HepG2 (cell line): ENCODE measurements around the gene ACD. TPM values are rescaled to one million over a fixed set of nuclear protein-coding genes. Genes with fewer than 3 reads are reported as not detected.

Experiments
- ATAC-seq: fragments of 200-7000 bp; cut with Tn5 transposase; 3 replicates; pipeline ENCODE4 v1.9.1; 2020; ENCODE audit warnings: mild to moderate bottlenecking, moderate library complexity
- BruUV-seq: library from RNA; stranded (reverse); fragments of 400-500 nt; replicated peaks from 2 replicates; lab custom pipeline; 2021; lab: Mats Ljungman, UMichigan
- CTCF ChIA-PET: fragments of 300-600 bp; formaldehyde crosslinking; extraction: SDS; loops from one replicate; lab custom pipeline; 2021; ENCODE audit warnings: low total read pairs, inconsistent platforms, low intra/inter-chr PET ratio; lab: Yijun Ruan, JAX
- POLR2A ChIA-PET: fragments of 350-600 bp; sonication (Branson Sonifier 250); formaldehyde crosslinking; loops from one replicate; lab custom pipeline; 2020; ENCODE audit warnings: antibody characterized with exemption, inconsistent platforms; lab: Yijun Ruan, JAX
- DNase-seq: peaks from one replicate; pipeline ENCODE4 v3.0.0-alpha.2; 2015; ENCODE audit warnings: low spot score
- FAIRE-seq: peaks from 3 replicates; lab custom pipeline; 2011; peaks lifted over from hg19 to GRCh38; lab: Jason Lieb, UNC
- H2AFZ ChIP-seq: one replicate; pipeline ENCODE4 v1.6.1; 2011; ENCODE audit warnings: low read length, inconsistent platforms
- H3K27ac ChIP-seq: fragments of 300-600 bp; 3 replicates; pipeline ENCODE4 v1.8.0; 2011; ENCODE audit warnings: mixed run types, mild to moderate bottlenecking, mixed read lengths, low read length, inconsistent platforms; ENCODE audit not compliant: insufficient read depth; ENCODE audit errors: extremely low read length
- H3K27me3 ChIP-seq, 2 experiments: fragments of 200-600 bp in 1 of 2; 2 replicates in 1 of 2; 3 replicates in 1 of 2; pipeline versions ENCODE4 v1.6.0 to v1.8.0; 2011; ENCODE audit warnings: low read length in 2 of 2, mild to moderate bottlenecking in 2 of 2, moderate library complexity in 2 of 2, inconsistent platforms in 1 of 2; ENCODE audit not compliant: insufficient read depth in 2 of 2, control insufficient read depth in 1 of 2
- H3K36me3 ChIP-seq, 2 experiments: fragments of 200-600 bp in 1 of 2; replicated peaks in 1 of 2; 2 replicates in 1 of 2; 3 replicates in 1 of 2; pipeline versions ENCODE4 v1.5.1 to v1.8.0; 2011; ENCODE audit warnings: low read length in 2 of 2, inconsistent platforms in 1 of 2; ENCODE audit not compliant: insufficient read depth in 2 of 2, control insufficient read depth in 1 of 2
- H3K4me1 ChIP-seq: 2 replicates; pipeline ENCODE4 v1.5.1; 2012; ENCODE audit warnings: low read length, inconsistent platforms; ENCODE audit not compliant: insufficient read depth
- H3K4me2 ChIP-seq: 2 replicates; pipeline ENCODE4 v1.6.0; 2011; ENCODE audit warnings: low read depth, low read length, inconsistent platforms
- H3K4me3 ChIP-seq, 3 experiments: fragments of 200-600 bp in 1 of 3; sonication (generic), shearing (Covaris generic) in 1 of 3; replicated peaks in 1 of 3; 2 replicates each; pipeline ENCODE4 v1.5.1; 2011 to 2016; ENCODE audit warnings: low read length in 3 of 3, inconsistent platforms in 2 of 3, low read depth in 2 of 3, mild to moderate bottlenecking in 2 of 3, control low read depth in 1 of 3, mixed read lengths in 1 of 3; ENCODE audit not compliant: insufficient read depth in 1 of 3
- H3K79me2 ChIP-seq: one replicate; pipeline ENCODE4 v1.6.1; 2011; ENCODE audit warnings: low read length, inconsistent platforms; ENCODE audit not compliant: insufficient read depth
- H3K9ac ChIP-seq: 2 replicates; pipeline ENCODE4 v1.6.0; 2011; ENCODE audit warnings: mild to moderate bottlenecking, low read depth, low read length, inconsistent platforms; ENCODE audit not compliant: insufficient read depth
- H3K9me3 ChIP-seq: 2 replicates; pipeline ENCODE4 v1.5.1; 2012; ENCODE audit warnings: mild to moderate bottlenecking, low read length
- H4K20me1 ChIP-seq: 2 replicates; pipeline ENCODE4 v1.6.0; 2011; ENCODE audit warnings: inconsistent platforms, mild to moderate bottlenecking, low read length, moderate library complexity; ENCODE audit not compliant: insufficient read depth
- BHLHE40 ChIP-seq: IDR thresholded peaks from 2 replicates; pipeline ENCODE4 v1.6.1; 2011; ENCODE audit warnings: low read length, improper control_type of control experiment
- EHMT2 ChIP-seq: fragments of 200-600 bp; sonication (generic); IDR thresholded peaks from 2 replicates; pipeline ENCODE4 v1.7.0; 2017; ENCODE audit warnings: antibody characterized with exemption, low read depth, low read length, borderline replicate concordance
- HIVEP1 ChIP-seq: sonication (generic); formaldehyde crosslinking; IDR thresholded peaks from 2 replicates; pipeline ENCODE4 v1.4.0; 2020; ENCODE audit warnings: mild to moderate bottlenecking, missing genetic modification reagents
- ISX ChIP-seq: sonication (generic); formaldehyde crosslinking; conservative IDR thresholded peaks from 2 replicates; pipeline ENCODE4 v1.5.0; 2020; ENCODE audit warnings: missing genetic modification reagents
- MYPOP ChIP-seq: sonication (generic); formaldehyde crosslinking; IDR thresholded peaks from 2 replicates; pipeline ENCODE4 v1.8.1; 2023; ENCODE audit warnings: mild to moderate bottlenecking, moderate library complexity, missing genetic modification reagents
- NAIF1 ChIP-seq: sonication (generic); formaldehyde crosslinking; IDR thresholded peaks from 2 replicates; pipeline ENCODE4 v1.5.0; 2020; ENCODE audit warnings: mild to moderate bottlenecking, missing genetic modification reagents, borderline replicate concordance
- NFE2 ChIP-seq: sonication (generic); formaldehyde crosslinking; IDR thresholded peaks from 2 replicates; pipeline ENCODE4 v1.4.0; 2020; ENCODE audit warnings: missing genetic modification reagents
- PRPF4 ChIP-seq: fragments of 200-400 bp; formaldehyde crosslinking; IDR thresholded peaks from 2 replicates; pipeline ENCODE4 v1.6.1; 2016; ENCODE audit warnings: low read length, low read depth; ENCODE audit not compliant: poor library complexity, severe bottlenecking
- RXRB ChIP-seq: IDR thresholded peaks from 2 replicates; pipeline ENCODE4 v1.6.1; 2016; ENCODE audit warnings: borderline replicate concordance, missing genetic modification reagents, missing compliant biosample characterization
- SAP130 ChIP-seq: IDR thresholded peaks from 2 replicates; pipeline ENCODE4 v1.6.1; 2016; ENCODE audit warnings: low read depth
- SP5 ChIP-seq: IDR thresholded peaks from 2 replicates; pipeline ENCODE4 v1.6.1; 2016; ENCODE audit warnings: low read depth, borderline replicate concordance
- XRCC5 ChIP-seq: fragments of 200-400 bp; formaldehyde crosslinking; optimal IDR thresholded peaks from 2 replicates; pipeline ENCODE3; 2017; ENCODE audit warnings: mild to moderate bottlenecking, low read length
- ZBTB3 ChIP-seq: sonication (generic); formaldehyde crosslinking; IDR thresholded peaks from 2 replicates; pipeline ENCODE4 v1.4.0; 2020; ENCODE audit warnings: low read depth, mild to moderate bottlenecking, moderate library complexity, missing genetic modification reagents, borderline replicate concordance
- ZKSCAN5 ChIP-seq: sonication (generic); formaldehyde crosslinking; IDR thresholded peaks from 2 replicates; pipeline ENCODE4 v1.5.1; 2020; ENCODE audit warnings: mild to moderate bottlenecking, missing genetic modification reagents
- ZNF672 ChIP-seq: sonication (generic); formaldehyde crosslinking; IDR thresholded peaks from 2 replicates; pipeline ENCODE4 v1.8.1; 2022; ENCODE audit warnings: missing genetic modification reagents
- ZSCAN20 ChIP-seq: sonication (generic); formaldehyde crosslinking; IDR thresholded peaks from 2 replicates; pipeline ENCODE4 v1.4.0; 2020; ENCODE audit warnings: missing genetic modification reagents, mild to moderate bottlenecking, borderline replicate concordance
- WGBS: methylation state at CpG from one replicate; pipeline ENCODE4 v1.1.6; 2017; ENCODE audit warnings: low lambda C conversion rate; 5-methylcytosine and 5-hydroxymethylcytosine counted together
- in situ Hi-C: cut with HindIII; loops from 2 replicates; pipeline ENCODE4 v1.10.0; 2017; ENCODE audit warnings: low pct_unique_long_range_greater_than_20kb; ENCODE audit not compliant: extremely low pct_ligation_motif_present
- intact Hi-C: fragments of 100-400 bp; cut with micrococcal nuclease; formaldehyde crosslinking; loops from one replicate; pipeline ENCODE4 v1.10.0; 2022; ENCODE audit not compliant: unreplicated experiment
- polyA plus RNA-seq, 8 experiments: library from polyadenylated mRNA; depleted of rRNA in 3 of 8; stranded (reverse) in 7 of 8; unstranded in 1 of 8; fragments of >200 nt; fragmentation: Illumina TruSeq in 4 of 8; extraction: Trizol in 4 of 8; gene quantifications; 2 replicates each; pipeline versions ENCODE4 v1.2.1 to v1.2.3, GENCODE V29; 2011 to 2016; ENCODE audit warnings: low read depth in 4 of 8, missing spikeins in 1 of 8, mixed read lengths in 1 of 8; ENCODE audit not compliant: insufficient read depth in 1 of 8
- total RNA-seq, 5 experiments: library from RNA; depleted of rRNA; stranded (reverse); fragments of >200 nt; fragmentation: Illumina TruSeq; extraction: Trizol; gene quantifications; 2 replicates each; pipeline ENCODE4 v1.2.3, GENCODE V29; 2016; ENCODE audit warnings: low read depth in 1 of 5
- TF ChIP-seq, protein P1 (sequence below): fragments of 450-650 bp; IDR thresholded peaks from 2 replicates; pipeline ENCODE4 v1.6.1; 2017
- TF ChIP-seq, protein P2 (sequence below): sonication (generic); formaldehyde crosslinking; IDR thresholded peaks from 2 replicates; pipeline ENCODE4 v1.5.0; 2020; ENCODE audit warnings: missing genetic modification reagents
- TF ChIP-seq, protein P3 (sequence below): sonication (generic); formaldehyde crosslinking; IDR thresholded peaks from 2 replicates; pipeline ENCODE4 v1.4.0; 2020; ENCODE audit warnings: missing genetic modification reagents

Gene ACD
- total and polyA plus RNA-seq, 2 of the 13 experiments (the other 11 are each of a cell fraction or from before 2014, with no cell fraction given) = 32.6 to 38.3 TPM

DNA sequence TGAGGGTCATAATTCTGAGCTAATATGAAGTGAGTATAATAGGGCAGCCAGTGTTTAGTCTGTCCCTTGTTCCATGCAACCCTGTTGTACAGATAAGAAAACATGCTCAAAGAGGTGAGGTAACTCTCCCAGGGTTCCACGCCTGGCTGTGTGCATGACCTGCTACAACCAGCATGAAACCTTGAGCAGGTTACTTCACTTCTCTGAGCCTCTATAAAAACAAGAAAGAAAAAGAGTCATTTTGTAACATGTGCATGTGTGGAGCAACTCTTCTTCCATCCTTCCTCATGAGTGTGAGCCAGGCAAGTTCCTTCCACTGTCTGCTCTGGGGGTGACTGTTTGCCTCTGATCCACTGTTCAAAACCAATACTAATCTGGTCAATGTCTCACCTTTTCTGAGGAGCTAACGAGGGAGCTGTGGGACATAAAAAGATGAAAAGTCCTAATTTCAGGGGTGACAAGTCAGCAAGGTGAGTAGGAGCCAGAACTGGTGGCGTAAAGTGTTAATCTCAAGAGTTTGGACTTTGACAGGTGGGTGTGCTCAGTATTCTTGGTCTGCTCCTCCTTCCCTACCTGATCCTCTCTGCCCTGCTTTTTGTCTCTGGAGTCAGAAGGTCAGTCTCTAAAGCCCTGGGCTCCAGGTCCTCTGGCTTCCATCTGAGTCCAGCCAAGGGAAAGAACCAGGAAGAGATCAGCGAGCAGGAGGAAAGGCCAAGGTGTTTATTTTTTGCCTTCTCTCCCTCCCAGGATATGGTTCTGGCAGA, 37.5 kb upstream of the ACD start:
- Histone ChIP-seq H3K9ac (no peak overlapping the region), H2AFZ (no peak overlapping the region), H3K36me3 (peaks cover 0 to 2% of the 10 kb centered on the region in 2 experiments; a peak in 1 of 5 replicates), H3K4me3 (no peak overlapping the region), H3K79me2 (no peaks in the 10 kb centered on the region), H3K27me3 (no peaks in the 10 kb centered on the region), H3K4me1 (peaks cover 13% of the 10 kb centered on the region), H3K9me3 (no peaks in the 10 kb centered on the region), H3K27ac (no peak overlapping the region), H3K4me2 (no peak overlapping the region), H4K20me1 (no peaks in the 10 kb centered on the region)
- FAIRE-seq = peak; percentile 39
- no peak for TF ChIP-seq ZNF672 (CRISPR knock-in tag)
- no peak for TF ChIP-seq ZSCAN20 (CRISPR knock-in tag)
- TF ChIP-seq HIVEP1 = no peak
- TF ChIP-seq, protein P1, sequence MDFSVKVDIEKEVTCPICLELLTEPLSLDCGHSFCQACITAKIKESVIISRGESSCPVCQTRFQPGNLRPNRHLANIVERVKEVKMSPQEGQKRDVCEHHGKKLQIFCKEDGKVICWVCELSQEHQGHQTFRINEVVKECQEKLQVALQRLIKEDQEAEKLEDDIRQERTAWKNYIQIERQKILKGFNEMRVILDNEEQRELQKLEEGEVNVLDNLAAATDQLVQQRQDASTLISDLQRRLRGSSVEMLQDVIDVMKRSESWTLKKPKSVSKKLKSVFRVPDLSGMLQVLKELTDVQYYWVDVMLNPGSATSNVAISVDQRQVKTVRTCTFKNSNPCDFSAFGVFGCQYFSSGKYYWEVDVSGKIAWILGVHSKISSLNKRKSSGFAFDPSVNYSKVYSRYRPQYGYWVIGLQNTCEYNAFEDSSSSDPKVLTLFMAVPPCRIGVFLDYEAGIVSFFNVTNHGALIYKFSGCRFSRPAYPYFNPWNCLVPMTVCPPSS = no peak
- no peak for TF ChIP-seq EHMT2
- TF ChIP-seq ISX (CRISPR knock-in tag) = no peak
- TF ChIP-seq ZBTB3 (CRISPR knock-in tag) = no peak
- no peak for TF ChIP-seq SAP130
- no peak for TF ChIP-seq BHLHE40
- TF ChIP-seq, protein P2, sequence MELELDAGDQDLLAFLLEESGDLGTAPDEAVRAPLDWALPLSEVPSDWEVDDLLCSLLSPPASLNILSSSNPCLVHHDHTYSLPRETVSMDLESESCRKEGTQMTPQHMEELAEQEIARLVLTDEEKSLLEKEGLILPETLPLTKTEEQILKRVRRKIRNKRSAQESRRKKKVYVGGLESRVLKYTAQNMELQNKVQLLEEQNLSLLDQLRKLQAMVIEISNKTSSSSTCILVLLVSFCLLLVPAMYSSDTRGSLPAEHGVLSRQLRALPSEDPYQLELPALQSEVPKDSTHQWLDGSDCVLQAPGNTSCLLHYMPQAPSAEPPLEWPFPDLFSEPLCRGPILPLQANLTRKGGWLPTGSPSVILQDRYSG (CRISPR knock-in tag) = no peak
- TF ChIP-seq, protein P3, sequence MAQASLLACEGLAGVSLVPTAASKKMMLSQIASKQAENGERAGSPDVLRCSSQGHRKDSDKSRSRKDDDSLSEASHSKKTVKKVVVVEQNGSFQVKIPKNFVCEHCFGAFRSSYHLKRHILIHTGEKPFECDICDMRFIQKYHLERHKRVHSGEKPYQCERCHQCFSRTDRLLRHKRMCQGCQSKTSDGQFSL = no peak
- no peak for TF ChIP-seq NAIF1
- TF ChIP-seq MYPOP (CRISPR knock-in tag) = no peak
- TF ChIP-seq XRCC5 = no peak
- no peak for TF ChIP-seq ZKSCAN5
- TF ChIP-seq SP5 (CRISPR knock-in tag) = no peak
- no peak for TF ChIP-seq PRPF4
- TF ChIP-seq RXRB (CRISPR knock-in tag) = no peak
- no peak for TF ChIP-seq NFE2 (CRISPR knock-in tag)
- no TSS peak for BruUV-seq
- intact Hi-C loops (no loop called here), in situ Hi-C loops (no loop called here)
- no peak for DNase-seq
- WGBS = 73% methylated on average over 4 of the region's 4 CpGs
- ATAC-seq = peak; percentile 49
- ChIA-PET CTCF (no interaction called here), POLR2A (no interaction called here)
